ENCODE results near the gene UXS1. TPM values are rescaled to one million over a fixed set of nuclear protein-coding genes. Genes with fewer than 3 reads are reported as not detected.

Gene UXS1
- total RNA-seq, 1 donor from 2014 or later = 68.3 TPM

- peaks cover 7% of the 10 kb centered on the region for H3K9me3 Mint-ChIP-seq (ENCODE audit: unreplicated experiment)
- H3K27me3 Mint-ChIP-seq (ENCODE audit: unreplicated experiment) = peaks cover 1% of the 10 kb centered on the region
- no peak for TF ChIP-seq CTCF (IDR thresholded peaks at IDR 0.05; ENCODE audit: partially characterized antibody, unreplicated experiment)
- no peak overlapping the region for H3K4me3 Mint-ChIP-seq (ENCODE audit: unreplicated experiment)
- no peak overlapping the region for H3K27ac Mint-ChIP-seq (ENCODE audit: unreplicated experiment)
- no peak for DNase-seq
- peaks cover 34% of the 10 kb centered on the region for H3K4me1 Mint-ChIP-seq (ENCODE audit: low read depth, unreplicated experiment)
- no peaks in the 10 kb centered on the region for H3K36me3 Mint-ChIP-seq (ENCODE audit: unreplicated experiment)
Measured at GRCh38 chr2:106073678-106074406, 120.3 kb downstream of the UXS1 start.

- no peaks in the 10 kb centered on the region for H3K36me3 Mint-ChIP-seq (ENCODE audit: unreplicated experiment)
- H3K4me1 Mint-ChIP-seq (ENCODE audit: low read depth, unreplicated experiment) = peaks cover 41% of the 10 kb centered on the region
- H3K27me3 Mint-ChIP-seq (ENCODE audit: unreplicated experiment) = peaks cover 11% of the 10 kb centered on the region
- H3K9me3 Mint-ChIP-seq (ENCODE audit: unreplicated experiment) = peaks cover 18% of the 10 kb centered on the region
- H3K4me3 Mint-ChIP-seq (ENCODE audit: unreplicated experiment) = no peak overlapping the region
- no peak for TF ChIP-seq CTCF (IDR thresholded peaks at IDR 0.05; ENCODE audit: partially characterized antibody, unreplicated experiment)
- DNase-seq = no peak
- no peak overlapping the region for H3K27ac Mint-ChIP-seq (ENCODE audit: unreplicated experiment)
Measured at GRCh38 chr2:106070181-106070580, 123.9 kb downstream of the UXS1 start.

- no peak for DNase-seq
- Mint-ChIP-seq H3K36me3 (ENCODE audit: unreplicated experiment) (no peaks in the 10 kb centered on the region), H3K4me1 (ENCODE audit: low read depth, unreplicated experiment) (peaks cover 38% of the 10 kb centered on the region), H3K4me3 (ENCODE audit: unreplicated experiment) (peak overlapping the region; percentile 31), H3K27ac (ENCODE audit: unreplicated experiment) (peak overlapping the region; percentile 26), H3K27me3 (ENCODE audit: unreplicated experiment) (peaks cover 11% of the 10 kb centered on the region), H3K9me3 (ENCODE audit: unreplicated experiment) (peaks cover 19% of the 10 kb centered on the region)
- TF ChIP-seq CTCF (IDR thresholded peaks at IDR 0.05; ENCODE audit: partially characterized antibody, unreplicated experiment) = no peak
Measured at GRCh38 chr2:106068451-106068850, 125.7 kb downstream of the UXS1 start.

GRCh38 chr2:106065983-106066820 is 127.9 kb downstream of the UXS1 start:
- Mint-ChIP-seq H3K27ac (ENCODE audit: unreplicated experiment) (no peak overlapping the region), H3K9me3 (ENCODE audit: unreplicated experiment) (peaks cover 19% of the 10 kb centered on the region), H3K4me3 (ENCODE audit: unreplicated experiment) (peak overlapping the region; percentile 78), H3K27me3 (ENCODE audit: unreplicated experiment) (peaks cover 11% of the 10 kb centered on the region), H3K4me1 (ENCODE audit: low read depth, unreplicated experiment) (peaks cover 28% of the 10 kb centered on the region), H3K36me3 (ENCODE audit: unreplicated experiment) (no peaks in the 10 kb centered on the region)
- TF ChIP-seq CTCF (IDR thresholded peaks at IDR 0.05; ENCODE audit: partially characterized antibody, unreplicated experiment) = no peak
- DNase-seq = no peak

Data from glutamatergic neuron (in vitro differentiated cells).